ENCODE measurements around the gene SGMS2.

The SGMS2 gene

DNA sequence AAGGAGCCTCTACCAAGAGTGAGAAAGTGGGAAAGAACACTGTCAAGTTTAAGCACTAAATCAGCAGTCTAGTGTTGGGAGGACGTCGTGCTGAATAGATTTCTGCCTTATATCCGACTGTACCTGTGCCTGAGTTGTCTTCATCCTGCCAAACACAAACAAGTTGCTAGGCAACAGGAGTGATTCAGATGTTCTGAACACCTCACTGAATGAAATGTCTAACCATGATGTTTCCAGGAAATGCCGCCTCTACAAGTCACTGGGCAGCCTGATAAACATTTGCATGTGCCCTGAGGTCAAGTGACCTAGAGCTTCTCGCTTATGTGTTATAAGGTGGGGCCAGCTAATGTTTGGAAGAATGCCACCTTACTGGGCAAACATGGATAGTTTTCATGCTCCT lies 37.9 kb downstream of the SGMS2 start:
- no peaks in the 10 kb centered on the region for H4K20me1 ChIP-seq (ENCODE audit: insufficient read depth, low read length)
- H3K9ac ChIP-seq (ENCODE audit: low read length): no peak overlapping the region
- H3F3A ChIP-seq (ENCODE audit: insufficient read depth, low read length): no peaks in the 10 kb centered on the region
- H3K4me1 ChIP-seq (ENCODE audit: low read length): no peaks in the 10 kb centered on the region
- no peaks in the 10 kb centered on the region for H3K36me3 ChIP-seq (replicated peaks; ENCODE audit: insufficient read depth, low read length)
- no peak for TF ChIP-seq EZH2 (optimal IDR thresholded peaks at IDR 0.05; ENCODE audit: low read depth, low read length)
- TF ChIP-seq, protein P1, sequence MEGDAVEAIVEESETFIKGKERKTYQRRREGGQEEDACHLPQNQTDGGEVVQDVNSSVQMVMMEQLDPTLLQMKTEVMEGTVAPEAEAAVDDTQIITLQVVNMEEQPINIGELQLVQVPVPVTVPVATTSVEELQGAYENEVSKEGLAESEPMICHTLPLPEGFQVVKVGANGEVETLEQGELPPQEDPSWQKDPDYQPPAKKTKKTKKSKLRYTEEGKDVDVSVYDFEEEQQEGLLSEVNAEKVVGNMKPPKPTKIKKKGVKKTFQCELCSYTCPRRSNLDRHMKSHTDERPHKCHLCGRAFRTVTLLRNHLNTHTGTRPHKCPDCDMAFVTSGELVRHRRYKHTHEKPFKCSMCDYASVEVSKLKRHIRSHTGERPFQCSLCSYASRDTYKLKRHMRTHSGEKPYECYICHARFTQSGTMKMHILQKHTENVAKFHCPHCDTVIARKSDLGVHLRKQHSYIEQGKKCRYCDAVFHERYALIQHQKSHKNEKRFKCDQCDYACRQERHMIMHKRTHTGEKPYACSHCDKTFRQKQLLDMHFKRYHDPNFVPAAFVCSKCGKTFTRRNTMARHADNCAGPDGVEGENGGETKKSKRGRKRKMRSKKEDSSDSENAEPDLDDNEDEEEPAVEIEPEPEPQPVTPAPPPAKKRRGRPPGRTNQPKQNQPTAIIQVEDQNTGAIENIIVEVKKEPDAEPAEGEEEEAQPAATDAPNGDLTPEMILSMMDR (IDR thresholded peaks at IDR 0.05; ENCODE audit: low read length): no peak
- H3K4me3 ChIP-seq (ENCODE audit: low read length): no peak overlapping the region
- H2AFZ ChIP-seq (ENCODE audit: low read length): no peak overlapping the region
- H3K4me2 ChIP-seq (ENCODE audit: low read depth, low read length): no peak overlapping the region
- H3K27ac ChIP-seq (ENCODE audit: low read length): no peak overlapping the region
- no peaks in the 10 kb centered on the region for H3K79me2 ChIP-seq (ENCODE audit: low read length)
- H3K27me3 ChIP-seq (replicated peaks; ENCODE audit: insufficient read depth, low read length): no peaks in the 10 kb centered on the region
- H3K9me3 ChIP-seq (replicated peaks; ENCODE audit: insufficient read depth, low read length): no peaks in the 10 kb centered on the region
- no peaks in the 10 kb centered on the region for H3K9me2 ChIP-seq (replicated peaks; ENCODE audit: insufficient read depth, low read length)
- DNase-seq: no peak

DNA sequence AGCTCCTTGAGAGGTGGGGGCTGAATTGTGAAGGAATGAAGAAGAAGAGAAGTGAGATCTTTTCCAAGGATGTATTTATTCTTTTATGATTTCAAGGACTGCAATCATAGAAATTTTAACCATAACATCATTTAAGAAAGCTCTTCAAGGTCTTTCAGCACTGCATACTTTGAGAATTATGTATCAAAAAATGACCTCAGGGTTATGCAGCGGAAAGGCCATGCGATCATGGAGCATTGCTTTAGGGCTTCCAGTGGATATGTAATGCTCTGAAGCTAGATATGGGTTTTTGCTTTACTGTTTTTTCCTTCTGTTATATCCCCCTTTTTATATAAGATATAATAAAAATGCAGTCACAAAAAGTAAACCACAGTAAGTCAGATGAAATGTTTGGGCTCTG lies 38.7 kb downstream of the SGMS2 start:
- Histone ChIP-seq H3K4me3 (ENCODE audit: low read length) (no peak overlapping the region), H3K36me3 (replicated peaks; ENCODE audit: insufficient read depth, low read length) (no peaks in the 10 kb centered on the region), H4K20me1 (ENCODE audit: insufficient read depth, low read length) (no peaks in the 10 kb centered on the region), H3K79me2 (ENCODE audit: low read length) (no peaks in the 10 kb centered on the region), H3K9me3 (replicated peaks; ENCODE audit: insufficient read depth, low read length) (no peaks in the 10 kb centered on the region), H3K4me1 (ENCODE audit: low read length) (no peaks in the 10 kb centered on the region), H3K4me2 (ENCODE audit: low read depth, low read length) (no peak overlapping the region), H3K9me2 (replicated peaks; ENCODE audit: insufficient read depth, low read length) (no peaks in the 10 kb centered on the region), H3K27ac (ENCODE audit: low read length) (no peak overlapping the region), H3K27me3 (replicated peaks; ENCODE audit: insufficient read depth, low read length) (no peaks in the 10 kb centered on the region), H3K9ac (ENCODE audit: low read length) (no peak overlapping the region), H2AFZ (ENCODE audit: low read length) (no peak overlapping the region), H3F3A (ENCODE audit: insufficient read depth, low read length) (no peaks in the 10 kb centered on the region)
- DNase-seq: no peak
- no peak for TF ChIP-seq EZH2 (optimal IDR thresholded peaks at IDR 0.05; ENCODE audit: low read depth, low read length)
- no peak for TF ChIP-seq EZH2phosphoT487 (IDR thresholded peaks at IDR 0.05; ENCODE audit: low read length)
- TF ChIP-seq, protein P1 (IDR thresholded peaks at IDR 0.05; ENCODE audit: low read length): no peak

DNA sequence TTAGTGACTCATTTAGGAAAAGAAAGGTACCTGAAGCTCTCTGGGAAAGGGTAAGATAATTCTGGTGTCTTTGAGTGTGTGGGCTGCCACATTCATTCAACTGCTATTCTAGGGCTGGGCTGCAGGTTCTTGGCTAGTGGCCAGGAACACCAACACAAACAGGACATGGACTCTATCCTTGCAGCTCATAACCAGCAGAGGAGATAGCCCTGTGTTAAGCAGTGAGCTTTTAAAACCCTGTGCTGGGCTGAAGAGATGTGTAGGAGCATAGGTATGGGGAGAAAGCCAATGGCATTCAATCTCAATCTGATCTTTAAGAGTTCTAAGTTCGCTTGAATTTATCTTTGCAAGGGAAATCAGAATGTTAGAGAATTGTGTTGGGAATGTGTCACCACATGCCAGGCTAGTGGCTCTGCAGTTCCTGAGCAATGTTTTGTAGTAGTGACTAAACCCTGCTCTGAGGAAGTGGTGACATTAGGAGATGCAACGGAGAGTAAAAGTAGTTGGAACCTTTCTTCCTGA lies 39.2 kb downstream of the SGMS2 start:
- H2AFZ ChIP-seq (ENCODE audit: low read length): no peak overlapping the region
- no peaks in the 10 kb centered on the region for H3K4me1 ChIP-seq (ENCODE audit: low read length)
- H3K27me3 ChIP-seq (replicated peaks; ENCODE audit: insufficient read depth, low read length): no peaks in the 10 kb centered on the region
- DNase-seq: no peak
- no peak overlapping the region for H3K9ac ChIP-seq (ENCODE audit: low read length)
- no peak overlapping the region for H3K27ac ChIP-seq (ENCODE audit: low read length)
- no peak overlapping the region for H3K4me2 ChIP-seq (ENCODE audit: low read depth, low read length)
- no peak overlapping the region for H3K4me3 ChIP-seq (ENCODE audit: low read length)
- H3F3A ChIP-seq (ENCODE audit: insufficient read depth, low read length): no peaks in the 10 kb centered on the region
- no peaks in the 10 kb centered on the region for H4K20me1 ChIP-seq (ENCODE audit: insufficient read depth, low read length)
- TF ChIP-seq, protein P1 (IDR thresholded peaks at IDR 0.05; ENCODE audit: low read length): no peak
- no peak for TF ChIP-seq EZH2 (optimal IDR thresholded peaks at IDR 0.05; ENCODE audit: low read depth, low read length)
- TF ChIP-seq EZH2phosphoT487 (IDR thresholded peaks at IDR 0.05; ENCODE audit: low read length): no peak
- H3K9me2 ChIP-seq (replicated peaks; ENCODE audit: insufficient read depth, low read length): no peaks in the 10 kb centered on the region
- H3K36me3 ChIP-seq (replicated peaks; ENCODE audit: insufficient read depth, low read length): no peaks in the 10 kb centered on the region
- H3K79me2 ChIP-seq (ENCODE audit: low read length): no peaks in the 10 kb centered on the region
- no peaks in the 10 kb centered on the region for H3K9me3 ChIP-seq (replicated peaks; ENCODE audit: insufficient read depth, low read length)
